ENCODE data around the gene NPR3.

NPR3 gene

DNA sequence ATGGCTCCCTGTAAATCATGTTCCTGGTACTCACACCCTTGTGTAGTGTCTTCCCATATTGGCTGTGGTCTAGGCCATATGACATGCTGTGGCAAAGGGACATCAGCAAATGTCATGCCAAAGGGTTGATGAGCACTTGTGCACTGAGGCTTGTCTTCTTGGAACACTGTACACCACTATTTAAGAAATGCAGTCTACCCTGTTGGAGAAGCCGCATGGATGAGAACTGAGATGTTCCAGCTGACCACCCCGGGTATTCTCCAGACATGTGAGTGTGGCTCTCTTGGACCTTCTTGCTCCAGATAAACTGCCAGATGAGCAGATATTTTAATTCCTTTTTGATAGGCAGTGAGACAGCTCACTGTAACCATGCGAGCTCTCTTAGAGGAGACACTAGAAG, 20.5 kb upstream of the NPR3 start:
- no peak overlapping the region for H3K27ac ChIP-seq
- H2AFZ ChIP-seq (ENCODE audit: low read depth), result no peak overlapping the region
- no peaks in the 10 kb centered on the region for H3K27me3 ChIP-seq (ENCODE audit: insufficient read depth, low read depth)
- no peaks in the 10 kb centered on the region for H3K79me2 ChIP-seq (ENCODE audit: insufficient read depth, low read depth)
- no peaks in the 10 kb centered on the region for H3K36me3 ChIP-seq (ENCODE audit: insufficient read depth)
- H3K9ac ChIP-seq, result no peak overlapping the region
- TF ChIP-seq, protein P1, sequence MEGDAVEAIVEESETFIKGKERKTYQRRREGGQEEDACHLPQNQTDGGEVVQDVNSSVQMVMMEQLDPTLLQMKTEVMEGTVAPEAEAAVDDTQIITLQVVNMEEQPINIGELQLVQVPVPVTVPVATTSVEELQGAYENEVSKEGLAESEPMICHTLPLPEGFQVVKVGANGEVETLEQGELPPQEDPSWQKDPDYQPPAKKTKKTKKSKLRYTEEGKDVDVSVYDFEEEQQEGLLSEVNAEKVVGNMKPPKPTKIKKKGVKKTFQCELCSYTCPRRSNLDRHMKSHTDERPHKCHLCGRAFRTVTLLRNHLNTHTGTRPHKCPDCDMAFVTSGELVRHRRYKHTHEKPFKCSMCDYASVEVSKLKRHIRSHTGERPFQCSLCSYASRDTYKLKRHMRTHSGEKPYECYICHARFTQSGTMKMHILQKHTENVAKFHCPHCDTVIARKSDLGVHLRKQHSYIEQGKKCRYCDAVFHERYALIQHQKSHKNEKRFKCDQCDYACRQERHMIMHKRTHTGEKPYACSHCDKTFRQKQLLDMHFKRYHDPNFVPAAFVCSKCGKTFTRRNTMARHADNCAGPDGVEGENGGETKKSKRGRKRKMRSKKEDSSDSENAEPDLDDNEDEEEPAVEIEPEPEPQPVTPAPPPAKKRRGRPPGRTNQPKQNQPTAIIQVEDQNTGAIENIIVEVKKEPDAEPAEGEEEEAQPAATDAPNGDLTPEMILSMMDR (conservative IDR thresholded peaks at IDR 0.05; ENCODE audit: low read depth, low read length), result no peak
- no peaks in the 10 kb centered on the region for H4K20me1 ChIP-seq (ENCODE audit: insufficient read depth)
- H3K4me3 ChIP-seq (IDR thresholded peaks at IDR 0.05; ENCODE audit: insufficient read depth, low read depth, low read length), result no peak overlapping the region
- H3K4me2 ChIP-seq, result no peak overlapping the region
- no peaks in the 10 kb centered on the region for H3K4me1 ChIP-seq (ENCODE audit: low read depth, poor library complexity, severe bottlenecking)

DNA sequence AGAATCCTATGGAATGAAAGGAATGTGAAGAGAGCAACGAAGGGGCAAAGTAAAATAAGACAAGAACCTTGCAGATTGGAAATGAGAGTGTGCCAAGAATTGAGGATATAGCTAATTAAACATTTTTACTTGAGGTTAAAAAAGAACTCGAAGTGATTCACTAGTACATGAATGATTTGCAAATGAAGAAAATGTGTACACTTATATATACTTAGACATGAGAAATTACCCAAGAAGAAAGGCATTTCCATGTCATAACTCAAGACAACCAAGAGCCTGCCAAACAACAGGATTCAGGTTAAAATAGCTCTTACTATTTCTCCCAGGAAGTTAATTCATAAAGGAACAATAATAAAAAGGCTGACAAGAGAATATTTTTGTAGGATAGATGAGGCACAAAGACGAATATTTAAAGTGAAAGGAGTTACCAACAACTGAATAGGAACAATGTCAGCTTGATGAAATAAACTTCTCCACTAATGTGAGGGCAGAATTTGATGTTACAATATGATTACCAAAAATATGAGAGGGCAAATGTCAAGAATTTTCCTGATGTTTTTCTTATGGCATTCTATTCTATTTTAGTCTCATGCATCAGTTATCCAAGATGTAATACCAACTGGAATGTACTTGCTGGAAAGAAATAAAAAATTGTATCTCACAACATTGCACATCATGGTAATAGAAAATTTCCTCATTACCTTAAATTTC, 18.9 kb upstream of the NPR3 start:
- no peak overlapping the region for H3K9ac ChIP-seq
- H3K4me1 ChIP-seq (ENCODE audit: low read depth, poor library complexity, severe bottlenecking), result no peaks in the 10 kb centered on the region
- no peaks in the 10 kb centered on the region for H3K79me2 ChIP-seq (ENCODE audit: insufficient read depth, low read depth)
- H3K36me3 ChIP-seq (ENCODE audit: insufficient read depth), result no peaks in the 10 kb centered on the region
- no peak overlapping the region for H3K4me2 ChIP-seq
- no peak overlapping the region for H3K4me3 ChIP-seq (IDR thresholded peaks at IDR 0.05; ENCODE audit: insufficient read depth, low read depth, low read length)
- H4K20me1 ChIP-seq (ENCODE audit: insufficient read depth), result no peaks in the 10 kb centered on the region
- H2AFZ ChIP-seq (ENCODE audit: low read depth), result no peak overlapping the region
- no peaks in the 10 kb centered on the region for H3K27me3 ChIP-seq (ENCODE audit: insufficient read depth, low read depth)
- TF ChIP-seq, protein P1 (conservative IDR thresholded peaks at IDR 0.05; ENCODE audit: low read depth, low read length), result no peak
- no peak overlapping the region for H3K27ac ChIP-seq

GRCh38 chr5:32703957-32704356, 7.2 kb upstream of the NPR3 start:
- TF ChIP-seq, protein P1 (conservative IDR thresholded peaks at IDR 0.05; ENCODE audit: low read depth, low read length), result no peak
- Histone ChIP-seq H3K27ac (no peak overlapping the region), H2AFZ (ENCODE audit: low read depth) (no peak overlapping the region), H3K36me3 (ENCODE audit: insufficient read depth) (no peaks in the 10 kb centered on the region), H3K4me3 (IDR thresholded peaks at IDR 0.05; ENCODE audit: insufficient read depth, low read depth, low read length) (no peak overlapping the region), H3K79me2 (ENCODE audit: insufficient read depth, low read depth) (no peaks in the 10 kb centered on the region), H3K9ac (no peak overlapping the region), H3K4me2 (no peak overlapping the region), H4K20me1 (ENCODE audit: insufficient read depth) (no peaks in the 10 kb centered on the region), H3K4me1 (ENCODE audit: low read depth, poor library complexity, severe bottlenecking) (no peaks in the 10 kb centered on the region), H3K27me3 (ENCODE audit: insufficient read depth, low read depth) (no peaks in the 10 kb centered on the region)

- Histone ChIP-seq H3K4me1 (ENCODE audit: low read depth, poor library complexity, severe bottlenecking) (no peaks in the 10 kb centered on the region), H3K9ac (no peak overlapping the region), H3K4me3 (IDR thresholded peaks at IDR 0.05; ENCODE audit: insufficient read depth, low read depth, low read length) (no peak overlapping the region), H4K20me1 (ENCODE audit: insufficient read depth) (no peaks in the 10 kb centered on the region), H2AFZ (ENCODE audit: low read depth) (no peak overlapping the region), H3K36me3 (ENCODE audit: insufficient read depth) (no peaks in the 10 kb centered on the region), H3K27ac (no peak overlapping the region), H3K27me3 (ENCODE audit: insufficient read depth, low read depth) (no peaks in the 10 kb centered on the region), H3K79me2 (ENCODE audit: insufficient read depth, low read depth) (no peaks in the 10 kb centered on the region), H3K4me2 (no peak overlapping the region)
- TF ChIP-seq, protein P1 (conservative IDR thresholded peaks at IDR 0.05; ENCODE audit: low read depth, low read length), result peak; percentile 81
These were observed 3.6 kb upstream of the NPR3 start for GRCh38 chr5:32707418-32707997.

All from KMS-11 (cell line).